ENCODE measurements around the gene KCNJ11. TPM values are rescaled to one million over a fixed set of nuclear protein-coding genes. Genes with fewer than 3 reads are reported as not detected.

The KCNJ11 gene
- total and polyA plus RNA-seq, 5 donors: 9.2 to 33.1 (median 22.6) TPM

DNA sequence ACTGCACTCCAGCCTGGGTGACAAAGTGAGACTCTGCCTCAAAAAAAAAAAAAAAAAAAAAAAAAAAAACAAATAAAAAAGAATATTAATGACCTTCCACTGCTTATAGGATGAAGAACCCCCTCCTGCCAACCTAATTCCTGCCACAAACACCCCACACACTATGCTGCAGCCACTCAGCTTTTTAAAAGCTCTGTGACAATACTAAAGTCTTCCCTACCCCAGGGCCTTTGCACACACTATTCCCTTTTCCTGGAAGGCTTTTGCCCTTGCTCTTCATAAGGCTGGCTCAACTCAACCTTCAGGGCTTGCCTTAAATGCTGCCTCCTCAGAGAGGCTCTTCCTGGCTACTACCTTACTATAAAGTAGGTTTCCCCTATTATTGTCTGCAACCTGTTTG lies 10.8 kb upstream of the KCNJ11 start:
- Histone ChIP-seq H3K9me3 (ENCODE audit: control insufficient read depth, low read length) (no peaks in the 10 kb centered on the region), H3K27me3 (ENCODE audit: control insufficient read depth, insufficient read depth) (no peaks in the 10 kb centered on the region), H3K4me1 (ENCODE audit: control insufficient read depth, insufficient read depth, low read length) (no peaks in the 10 kb centered on the region), H3K4me3 (ENCODE audit: low read length) (no peak overlapping the region), H3K27ac (ENCODE audit: low read length) (no peak overlapping the region)
- DNase-seq: no peak
- intact Hi-C loops (cut with DNase I): no loop called here
- no peak for ATAC-seq

DNA sequence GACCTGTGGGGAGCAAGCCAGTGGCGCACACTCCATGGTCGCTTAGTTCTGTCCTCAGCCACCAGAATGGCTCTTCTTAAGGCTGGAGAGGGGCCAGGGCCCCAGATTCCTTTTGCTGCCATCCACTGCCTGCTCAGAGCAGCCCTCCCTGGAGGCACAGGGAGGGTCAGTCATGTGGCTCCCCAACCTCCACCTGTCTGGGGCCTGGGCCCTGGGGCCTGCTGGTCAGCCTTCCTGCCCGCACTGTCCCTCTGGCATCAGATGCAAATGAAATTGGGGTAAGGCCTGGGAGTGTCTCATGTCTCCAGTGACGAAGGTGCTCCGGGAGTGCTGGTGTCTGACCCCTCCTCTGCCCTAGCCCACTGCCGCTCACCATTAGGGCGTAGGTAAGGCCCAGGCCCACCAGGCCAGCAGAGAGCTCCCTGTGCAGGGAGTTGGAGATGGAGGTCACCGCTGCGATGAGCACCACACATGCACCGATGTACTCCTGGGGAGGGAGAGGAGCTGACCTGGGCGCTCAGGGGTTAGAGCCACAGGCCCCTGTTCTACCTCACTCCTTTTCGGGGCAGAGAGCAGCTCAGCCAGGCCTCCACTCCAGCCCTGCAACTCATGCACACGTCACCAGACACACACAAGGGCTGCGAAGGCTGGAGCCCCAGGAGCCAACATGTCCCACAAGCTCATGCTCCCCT lies 9.0 kb upstream of the KCNJ11 start:
- H3K9me3 ChIP-seq (ENCODE audit: control insufficient read depth, low read length): no peaks in the 10 kb centered on the region
- H3K27me3 ChIP-seq (ENCODE audit: control insufficient read depth, insufficient read depth): no peaks in the 10 kb centered on the region
- no peak overlapping the region for H3K27ac ChIP-seq (ENCODE audit: low read length)
- intact Hi-C loops (cut with DNase I): no loop called here
- 92% methylated on average over 14 of the region's 14 CpGs for WGBS
- no peak overlapping the region for H3K4me3 ChIP-seq (ENCODE audit: low read length)
- no peaks in the 10 kb centered on the region for H3K4me1 ChIP-seq (ENCODE audit: control insufficient read depth, insufficient read depth, low read length)
- ATAC-seq: no peak
- no peak for DNase-seq

DNA sequence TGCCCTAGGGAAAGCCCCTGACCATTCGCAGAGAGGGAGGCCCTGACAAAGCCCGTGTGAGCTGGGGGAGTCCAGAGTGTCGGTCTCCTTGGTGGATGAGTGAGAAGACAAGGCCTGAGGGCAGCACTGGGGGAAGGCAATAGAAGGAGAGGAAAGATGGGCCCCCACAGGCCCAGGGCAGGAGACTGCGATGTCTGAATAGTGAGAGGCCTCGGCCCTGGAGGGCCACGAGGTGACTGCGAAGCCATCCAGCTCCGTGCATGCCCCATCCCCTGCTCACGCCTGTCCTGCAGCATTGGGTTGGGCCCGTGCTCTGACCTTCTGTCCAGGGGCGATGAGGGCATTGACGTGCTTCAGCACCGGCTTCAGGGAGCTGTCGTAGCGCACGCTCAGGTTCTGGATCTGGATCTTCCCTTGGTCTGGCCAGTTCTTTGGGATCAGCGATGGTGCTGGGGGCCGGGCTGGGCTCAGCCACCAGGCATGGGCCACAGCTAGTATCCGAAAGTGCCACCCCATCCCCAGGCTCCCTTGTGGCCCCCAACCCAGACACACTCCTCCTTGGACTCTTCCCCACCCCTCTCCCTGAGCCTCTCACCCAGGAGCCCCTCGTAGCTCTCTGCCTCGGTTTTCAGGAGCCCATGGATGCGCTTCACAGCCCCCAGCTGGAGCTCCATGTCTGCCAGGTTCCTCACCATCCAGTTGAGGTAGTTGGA lies 8.3 kb upstream of the KCNJ11 start:
- Histone ChIP-seq H3K4me1 (ENCODE audit: control insufficient read depth, insufficient read depth, low read length) (no peaks in the 10 kb centered on the region), H3K27me3 (ENCODE audit: control insufficient read depth, insufficient read depth) (no peaks in the 10 kb centered on the region), H3K4me3 (ENCODE audit: low read length) (no peak overlapping the region), H3K9me3 (ENCODE audit: control insufficient read depth, low read length) (no peaks in the 10 kb centered on the region), H3K27ac (ENCODE audit: low read length) (no peak overlapping the region)
- DNase-seq: no peak
- ATAC-seq: no peak
- intact Hi-C loops (cut with DNase I): no loop called here
- WGBS: 93% methylated on average over 22 of the region's 22 CpGs

DNA sequence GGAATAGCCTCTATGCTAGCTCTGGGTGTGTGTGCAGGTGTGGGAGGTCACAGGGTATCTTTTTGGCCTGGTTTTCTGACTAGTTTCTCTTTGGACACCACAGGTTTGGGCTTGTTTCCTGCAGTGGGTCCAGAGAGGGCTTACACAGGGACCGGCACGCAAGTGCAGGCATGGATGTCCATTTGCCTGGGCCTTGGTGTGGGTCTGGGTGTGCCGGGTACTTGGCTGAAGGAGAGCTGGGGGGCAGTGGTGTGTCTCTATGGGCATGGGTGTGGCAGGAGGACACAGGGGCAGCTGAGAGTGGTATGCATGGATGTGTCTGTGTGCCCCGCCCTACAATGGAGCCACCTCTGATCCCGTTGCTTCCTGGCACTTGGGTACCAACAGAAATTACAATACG lies 7.5 kb upstream of the KCNJ11 start:
- no peaks in the 10 kb centered on the region for H3K4me1 ChIP-seq (ENCODE audit: control insufficient read depth, insufficient read depth, low read length)
- no peaks in the 10 kb centered on the region for H3K9me3 ChIP-seq (ENCODE audit: control insufficient read depth, low read length)
- intact Hi-C loops (cut with DNase I): no loop called here
- 90% methylated on average over 6 of the region's 6 CpGs for WGBS
- no peaks in the 10 kb centered on the region for H3K27me3 ChIP-seq (ENCODE audit: control insufficient read depth, insufficient read depth)
- ATAC-seq (no peak), DNase-seq (no peak)
- H3K4me3 ChIP-seq (ENCODE audit: low read length): no peak overlapping the region
- no peak overlapping the region for H3K27ac ChIP-seq (ENCODE audit: low read length)

GRCh38 chr11:17395554-17395961 lies 7.1 kb upstream of the KCNJ11 start:
- ATAC-seq: no peak
- 94% methylated on average over 20 of the region's 20 CpGs for WGBS
- no peaks in the 10 kb centered on the region for H3K4me1 ChIP-seq (ENCODE audit: control insufficient read depth, insufficient read depth, low read length)
- no peaks in the 10 kb centered on the region for H3K27me3 ChIP-seq (ENCODE audit: control insufficient read depth, insufficient read depth)
- intact Hi-C loops (cut with DNase I): no loop called here
- H3K27ac ChIP-seq (ENCODE audit: low read length): no peak overlapping the region
- H3K9me3 ChIP-seq (ENCODE audit: control insufficient read depth, low read length): no peaks in the 10 kb centered on the region
- H3K4me3 ChIP-seq (ENCODE audit: low read length): no peak overlapping the region
- no peak for DNase-seq

DNA sequence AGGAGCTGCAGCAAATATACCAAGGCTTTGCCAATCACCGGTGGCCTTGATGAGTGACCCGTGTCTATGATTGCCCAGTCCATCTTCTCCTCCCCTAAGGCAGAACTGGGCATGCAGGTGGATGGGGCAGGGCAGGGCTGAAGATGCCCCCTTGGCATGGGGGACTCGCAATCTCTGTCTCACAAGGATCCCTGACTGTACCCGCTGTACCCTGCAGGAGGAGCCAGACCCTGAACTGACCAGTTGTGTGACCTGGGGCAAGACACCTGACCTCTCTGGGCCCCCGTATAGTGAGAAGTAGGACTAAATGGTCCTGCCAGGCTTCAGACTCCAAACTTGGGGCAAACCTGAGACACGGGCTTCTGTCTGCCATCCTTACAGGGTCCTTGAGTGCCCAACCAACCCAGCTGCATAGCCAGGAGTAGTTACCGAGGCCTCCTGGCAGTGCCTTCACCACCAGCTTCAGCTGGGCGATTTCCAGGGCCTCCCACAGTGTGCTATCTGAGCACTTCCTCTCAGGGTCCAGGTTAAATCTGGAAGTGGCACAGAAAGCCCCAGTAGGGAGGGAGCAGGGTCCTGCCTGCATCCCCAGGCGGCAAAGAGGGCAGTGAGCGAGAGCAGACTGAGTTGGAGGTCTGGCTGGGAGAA lies 6.4 kb upstream of the KCNJ11 start:
- intact Hi-C loops (cut with DNase I): loop anchor here in 1 of 4 donors (5.0 kb wide), 1 partner anchor 97 kb away; no protein-coding TSS in a partner anchor
- ATAC-seq (no peak), DNase-seq (no peak)
- WGBS: 86% methylated on average over 10 of the region's 10 CpGs
- Histone ChIP-seq H3K4me3 (ENCODE audit: low read length) (no peak overlapping the region), H3K9me3 (ENCODE audit: control insufficient read depth, low read length) (no peaks in the 10 kb centered on the region), H3K27me3 (ENCODE audit: control insufficient read depth, insufficient read depth) (no peaks in the 10 kb centered on the region), H3K4me1 (ENCODE audit: control insufficient read depth, insufficient read depth, low read length) (no peaks in the 10 kb centered on the region), H3K27ac (ENCODE audit: low read length) (no peak overlapping the region)

- no peak for ATAC-seq
- H3K4me3 ChIP-seq (ENCODE audit: low read length): no peak overlapping the region
- intact Hi-C loops (cut with DNase I): loop anchor here in 1 of 4 donors (5.0 kb wide), 1 partner anchor 99 kb away; no protein-coding TSS in a partner anchor
- WGBS: 91% methylated on average over 6 of the region's 6 CpGs
- H3K9me3 ChIP-seq (ENCODE audit: control insufficient read depth, low read length): no peaks in the 10 kb centered on the region
- no peaks in the 10 kb centered on the region for H3K27me3 ChIP-seq (ENCODE audit: control insufficient read depth, insufficient read depth)
- no peak for DNase-seq
- no peak overlapping the region for H3K27ac ChIP-seq (ENCODE audit: low read length)
- H3K4me1 ChIP-seq (ENCODE audit: control insufficient read depth, insufficient read depth, low read length): no peaks in the 10 kb centered on the region
Measured at GRCh38 chr11:17393472-17393871, 5.0 kb upstream of the KCNJ11 start.

DNA sequence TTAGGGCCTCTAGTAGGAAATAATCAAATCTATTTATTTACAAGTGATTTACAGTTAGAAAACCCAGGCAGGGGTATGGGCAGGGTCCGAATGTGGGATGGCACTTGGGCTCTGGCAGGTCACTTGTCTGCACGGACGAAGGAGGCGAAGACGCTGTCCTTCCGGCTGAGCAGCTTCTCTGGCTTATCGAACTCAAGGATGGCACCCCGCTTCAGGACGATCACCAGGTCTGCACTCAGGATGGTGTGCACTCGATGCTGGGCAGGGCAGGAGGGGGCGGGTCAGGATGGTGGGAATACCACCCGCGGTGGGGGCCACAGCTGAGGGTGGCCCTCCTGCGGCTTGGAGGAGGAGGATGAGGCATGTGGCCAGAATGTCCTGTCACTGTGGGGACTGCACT lies 4.4 kb upstream of the KCNJ11 start:
- H3K4me3 ChIP-seq (ENCODE audit: low read length): no peak overlapping the region
- H3K27ac ChIP-seq (ENCODE audit: low read length): no peak overlapping the region
- intact Hi-C loops (cut with DNase I): loop anchor here in 1 of 4 donors (5.0 kb wide), 1 partner anchor 99 kb away; no protein-coding TSS in a partner anchor
- no peaks in the 10 kb centered on the region for H3K4me1 ChIP-seq (ENCODE audit: control insufficient read depth, insufficient read depth, low read length)
- H3K9me3 ChIP-seq (ENCODE audit: control insufficient read depth, low read length): no peaks in the 10 kb centered on the region
- DNase-seq (no peak), ATAC-seq (no peak)
- WGBS: 87% methylated on average over 14 of the region's 14 CpGs
- no peaks in the 10 kb centered on the region for H3K27me3 ChIP-seq (ENCODE audit: control insufficient read depth, insufficient read depth)

- Histone ChIP-seq H3K9me3 (ENCODE audit: control insufficient read depth, low read length) (no peaks in the 10 kb centered on the region), H3K4me3 (ENCODE audit: low read length) (no peak overlapping the region), H3K27me3 (ENCODE audit: control insufficient read depth, insufficient read depth) (no peaks in the 10 kb centered on the region), H3K4me1 (ENCODE audit: control insufficient read depth, insufficient read depth, low read length) (no peaks in the 10 kb centered on the region), H3K27ac (ENCODE audit: low read length) (no peak overlapping the region)
- intact Hi-C loops (cut with DNase I): loop anchor here in 1 of 4 donors (5.0 kb wide), 1 partner anchor 101 kb away; no protein-coding TSS in a partner anchor
- no peak for ATAC-seq
- 75% methylated on average over 3 of the region's 3 CpGs for WGBS
- DNase-seq: no peak
Measured at GRCh38 chr11:17391493-17392355, 3.3 kb upstream of the KCNJ11 start.

- Histone ChIP-seq H3K4me1 (ENCODE audit: control insufficient read depth, insufficient read depth, low read length) (no peaks in the 10 kb centered on the region), H3K4me3 (ENCODE audit: low read length) (no peak overlapping the region), H3K27me3 (ENCODE audit: control insufficient read depth, insufficient read depth) (no peaks in the 10 kb centered on the region), H3K9me3 (ENCODE audit: control insufficient read depth, low read length) (no peaks in the 10 kb centered on the region), H3K27ac (ENCODE audit: low read length) (no peak overlapping the region)
- DNase-seq (no peak), ATAC-seq (no peak)
- WGBS: 67% methylated on average over 10 of the region's 10 CpGs
- intact Hi-C loops (cut with DNase I): loop anchor here in 1 of 4 donors (5.0 kb wide), 2 partner anchors 102 to 112 kb away; no protein-coding TSS in a partner anchor
Measured at GRCh38 chr11:17389957-17390649, 1.6 kb upstream of the KCNJ11 start.

All from right cardiac atrium (tissue), 5 donors.